Activated gamma-delta T cell treated with Interleukin-2 at 50 U/mL for 16 hours (primary cell): ENCODE measurements around the gene RBM33.

Experiments used
- DNase-seq: peaks from one replicate; pipeline ENCODE4 v3.0.0-alpha.2; 2020

Gene RBM33

DNA sequence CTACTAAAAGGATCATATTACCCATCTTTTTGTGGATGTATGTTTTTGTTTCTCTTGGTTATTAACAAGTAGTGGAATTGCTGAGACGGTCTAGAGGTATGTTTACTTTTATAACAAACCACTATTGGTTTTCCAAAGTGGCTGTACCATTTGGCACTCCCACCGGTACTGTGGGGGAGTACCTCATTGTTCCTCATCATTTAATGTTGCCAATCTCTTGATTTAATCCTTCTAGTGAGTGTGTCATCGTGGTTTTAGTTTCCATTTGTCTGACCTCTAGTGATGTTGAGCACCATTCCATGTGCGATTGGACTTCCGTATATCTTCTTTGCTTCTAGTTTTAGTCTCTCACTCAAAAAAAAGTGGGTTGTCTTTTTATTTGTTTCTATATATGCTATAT, 50.4 kb downstream of the RBM33 start:
- no peak for DNase-seq

GRCh38 chr7:155696747-155697146, 52.3 kb downstream of the RBM33 start:
- no peak for DNase-seq

GRCh38 chr7:155698633-155699032, 54.2 kb downstream of the RBM33 start:
- no peak for DNase-seq

- no peak for DNase-seq
Measured at GRCh38 chr7:155699180-155699579, 54.7 kb downstream of the RBM33 start.

- no peak for DNase-seq
Measured at GRCh38 chr7:155700847-155701246, 56.4 kb downstream of the RBM33 start.

- no peak for DNase-seq
Measured at GRCh38 chr7:155701972-155702544, 57.6 kb downstream of the RBM33 start.

DNA sequence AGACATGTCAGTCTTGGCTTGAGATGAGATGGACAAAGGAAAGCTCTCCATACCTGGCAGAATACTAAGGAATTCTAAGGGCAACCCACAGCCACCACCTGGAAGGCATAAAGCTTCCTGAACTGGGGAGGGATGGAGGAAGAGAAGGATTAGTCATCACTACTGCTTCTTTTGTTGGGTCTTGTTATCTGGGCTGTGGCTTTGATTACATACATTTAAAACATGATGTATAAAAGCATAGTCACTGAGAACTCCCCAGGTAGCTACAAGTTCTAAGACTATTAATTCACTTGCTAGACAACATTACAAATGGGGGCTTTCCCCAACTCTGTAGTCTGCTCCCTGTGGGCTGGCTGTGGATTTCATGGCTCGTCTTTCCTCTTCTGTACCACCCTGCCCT, 58.2 kb downstream of the RBM33 start:
- no peak for DNase-seq

- no peak for DNase-seq
Measured at GRCh38 chr7:155705623-155706360, 61.3 kb downstream of the RBM33 start.

GRCh38 chr7:155706376-155706775, 61.9 kb downstream of the RBM33 start:
- no peak for DNase-seq

DNA sequence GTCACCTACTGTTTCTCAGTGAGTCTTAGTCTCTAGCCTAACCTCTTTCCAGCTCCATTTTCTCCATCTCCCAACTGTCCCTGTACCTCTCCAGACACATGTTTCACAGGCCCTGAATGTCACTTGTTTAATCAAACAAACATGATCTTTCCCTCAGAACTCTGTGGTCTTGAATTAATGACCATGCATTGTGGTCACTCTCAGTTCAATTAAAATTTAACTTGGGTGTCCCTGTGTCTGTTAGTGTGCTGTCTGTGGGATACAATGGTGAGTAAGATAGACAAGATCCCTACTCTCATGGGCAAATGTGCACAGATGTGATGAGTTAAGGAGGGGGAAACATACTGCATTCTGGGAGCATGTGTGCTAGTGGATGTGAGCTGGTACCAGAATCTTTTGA, 65.0 kb downstream of the RBM33 start:
- DNase-seq: no peak

DNA sequence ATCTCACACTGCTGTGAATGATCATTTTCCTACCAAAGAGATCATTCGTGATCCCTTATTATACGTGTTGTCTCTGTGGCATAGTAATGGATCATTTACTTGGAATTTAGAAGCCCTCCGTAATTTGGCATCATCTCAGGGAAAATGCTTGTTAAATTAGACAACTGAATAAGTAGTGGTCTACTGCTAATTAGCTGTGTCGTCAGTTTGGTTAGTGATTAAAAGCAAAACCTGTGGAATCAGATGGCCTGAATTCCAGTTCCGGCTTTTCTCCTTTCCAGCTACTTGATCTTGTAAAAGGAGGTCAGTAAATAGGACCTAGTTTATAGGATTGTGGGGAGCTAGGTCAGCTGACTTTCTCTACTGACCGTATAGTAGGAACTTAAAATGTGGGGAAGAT, 65.6 kb downstream of the RBM33 start:
- no peak for DNase-seq

DNA sequence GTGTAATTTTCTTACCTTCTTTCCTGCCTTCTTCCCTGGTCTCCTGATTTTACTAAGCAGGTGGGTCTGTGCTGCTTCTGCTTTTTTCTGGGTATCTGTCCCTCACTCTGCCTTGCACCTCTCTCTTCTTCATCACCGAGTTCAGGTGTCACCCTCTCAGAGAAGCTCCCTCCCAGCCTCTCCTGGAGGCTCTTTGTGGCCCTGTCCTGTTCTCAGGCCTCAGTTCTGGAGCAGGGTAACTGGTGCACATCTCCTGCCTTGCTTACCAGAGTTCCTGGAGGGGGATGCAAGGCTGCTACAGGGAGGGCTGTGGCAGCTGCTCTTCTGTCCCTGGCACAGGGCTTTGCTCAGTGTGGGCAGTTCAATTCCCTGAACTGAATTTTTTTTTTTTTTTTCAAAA, 66.1 kb downstream of the RBM33 start:
- no peak for DNase-seq

DNA sequence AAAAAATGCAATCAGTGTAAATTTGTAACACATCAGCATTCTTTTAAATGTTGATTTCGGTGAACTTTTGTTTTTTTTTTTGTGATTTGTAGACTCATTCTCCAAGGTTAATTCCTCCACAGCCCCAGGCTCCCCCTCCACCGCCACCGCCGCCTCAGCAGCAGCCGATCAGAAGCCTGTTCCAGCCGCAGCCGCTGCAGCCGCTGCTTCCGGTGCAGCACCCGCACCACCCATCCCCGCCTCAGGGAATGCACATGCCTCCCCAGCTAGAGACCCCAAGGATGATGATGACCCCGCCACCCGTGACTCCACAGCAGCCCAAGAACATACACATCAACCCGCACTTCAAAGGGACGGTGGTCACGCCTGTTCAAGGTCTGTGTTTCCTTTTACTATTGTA, 66.6 kb downstream of the RBM33 start:
- DNase-seq: no peak

GRCh38 chr7:155713384-155713783, 68.9 kb downstream of the RBM33 start:
- no peak for DNase-seq

DNA sequence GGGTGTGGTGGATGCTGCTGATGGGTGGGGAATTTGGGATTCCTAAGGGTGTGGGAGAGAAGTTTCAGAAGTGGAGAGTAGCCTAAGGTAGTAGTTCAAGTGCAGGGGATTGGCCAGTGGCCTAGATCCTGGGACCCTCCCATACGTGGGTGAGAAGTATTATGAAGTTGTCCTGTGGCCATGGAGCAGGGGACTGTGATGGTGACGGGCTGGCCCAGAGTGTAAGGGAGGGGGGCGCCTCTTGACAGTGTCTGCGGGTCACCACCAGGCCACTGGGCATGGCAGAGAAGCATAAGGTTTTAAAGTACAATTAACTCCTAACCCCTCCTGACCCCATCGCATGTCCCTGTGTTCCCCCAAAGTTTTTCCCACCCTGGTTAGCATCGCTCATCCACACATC, 70.2 kb downstream of the RBM33 start:
- DNase-seq: no peak

DNA sequence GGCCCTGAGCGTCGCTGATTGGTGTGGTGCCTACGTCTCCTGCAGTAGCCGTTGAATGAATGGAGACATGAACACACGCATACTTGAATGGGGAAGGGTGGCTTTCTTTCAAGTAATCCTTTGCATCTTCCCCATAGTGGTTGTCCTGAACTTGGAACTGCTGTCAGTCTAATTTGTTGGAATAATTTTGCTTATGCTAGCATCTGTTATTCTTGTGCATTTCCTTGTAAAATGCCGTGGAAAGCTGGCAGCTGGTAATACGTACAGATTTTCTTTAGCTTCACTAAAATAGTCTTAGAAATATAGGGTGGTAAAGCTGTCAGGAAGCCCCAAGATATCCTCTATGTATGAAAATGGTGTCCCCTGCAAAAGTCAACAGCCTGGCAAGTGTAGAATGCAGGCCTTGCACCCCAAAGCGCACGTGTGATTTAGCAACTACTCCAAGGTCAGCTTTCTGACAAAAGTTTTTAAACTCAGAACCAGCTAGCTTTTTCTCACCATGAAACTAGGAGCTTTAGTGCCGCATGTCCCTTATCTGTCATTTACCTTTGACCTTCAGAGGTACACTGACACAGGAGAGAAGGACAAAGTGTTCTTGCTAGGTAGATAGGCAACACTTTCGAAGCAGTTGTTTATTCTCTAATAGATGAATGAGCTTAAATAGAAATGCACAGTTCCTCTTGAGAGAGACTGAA, 70.8 kb downstream of the RBM33 start:
- no peak for DNase-seq

GRCh38 chr7:155717010-155717744, 72.7 kb downstream of the RBM33 start:
- no peak for DNase-seq

DNA sequence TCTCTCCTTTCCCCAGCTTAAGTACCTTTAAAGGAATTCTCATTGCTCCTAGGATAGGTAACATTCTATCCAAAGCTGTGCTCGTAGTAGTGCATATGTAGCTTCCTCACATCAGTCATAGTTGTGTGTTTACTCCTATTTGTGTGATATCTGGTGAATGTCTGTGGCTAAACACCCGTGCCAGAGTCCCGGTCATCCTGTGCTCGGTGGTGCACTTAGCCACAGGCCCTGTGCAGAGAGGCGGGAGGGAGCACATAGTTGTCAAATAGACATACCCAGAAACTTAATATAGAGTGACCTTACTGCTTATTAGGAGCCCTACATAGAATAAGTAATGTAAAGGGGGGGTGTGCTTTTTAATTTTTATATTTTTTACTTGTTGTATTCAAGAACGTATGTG, 76.6 kb downstream of the RBM33 start:
- no peak for DNase-seq

GRCh38 chr7:155722118-155722517, 77.7 kb downstream of the RBM33 start:
- no peak for DNase-seq

- no peak for DNase-seq
Measured at GRCh38 chr7:155722936-155723335, 78.5 kb downstream of the RBM33 start.

DNA sequence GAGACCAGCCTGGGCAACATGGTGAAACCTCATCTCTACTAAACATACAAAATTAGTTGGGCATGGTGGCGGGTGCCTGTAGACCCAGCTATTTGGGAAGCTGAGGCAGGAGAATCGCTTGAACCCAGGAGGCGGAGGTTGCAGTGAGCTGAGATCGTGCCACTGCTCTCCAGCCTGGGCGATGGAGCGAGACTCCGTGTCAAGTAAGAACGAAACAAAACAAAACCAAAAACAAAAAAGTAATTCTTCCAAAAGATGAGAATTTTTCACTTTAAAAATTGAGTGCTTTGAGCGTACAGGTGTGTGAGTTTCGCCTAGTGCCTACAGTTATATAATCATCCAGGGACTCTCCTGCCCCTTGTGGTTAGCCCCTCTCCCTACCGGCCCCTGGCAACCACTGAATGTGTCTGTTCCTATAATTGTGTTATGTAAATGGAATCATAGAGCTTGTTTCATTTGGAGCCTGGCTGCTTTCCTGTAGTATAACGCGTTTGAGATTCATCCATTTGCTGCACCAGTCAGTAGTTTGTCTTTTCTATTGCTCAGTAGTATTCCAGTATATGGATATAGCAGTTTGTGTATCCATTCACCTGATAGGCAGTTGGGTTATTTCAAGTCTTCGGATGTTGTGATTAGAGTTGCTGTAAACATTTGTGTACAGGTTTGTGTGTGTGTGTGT, 80.0 kb downstream of the RBM33 start:
- DNase-seq: no peak

GRCh38 chr7:155725006-155725355, 80.5 kb downstream of the RBM33 start:
- no peak for DNase-seq

DNA sequence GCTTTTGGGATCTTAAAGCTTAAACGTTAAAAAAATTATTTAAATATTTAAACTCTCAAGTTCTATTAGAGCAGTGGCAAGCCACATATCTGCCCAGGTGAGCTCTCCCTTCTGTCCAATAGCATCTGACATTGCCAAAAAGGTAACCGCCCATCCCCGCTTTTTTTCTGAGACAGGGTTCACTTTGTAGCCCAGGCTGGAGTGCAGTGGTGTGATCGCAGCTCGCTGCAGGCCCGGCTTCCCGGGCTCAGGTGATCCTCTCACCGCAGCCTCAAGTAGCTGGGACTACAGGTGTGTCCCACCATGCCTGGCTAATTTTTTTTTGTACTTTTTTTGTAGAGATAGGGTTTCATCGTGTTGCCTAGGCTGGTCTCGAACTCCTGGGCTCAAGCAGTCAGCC, 83.2 kb downstream of the RBM33 start:
- no peak for DNase-seq
